ENCODE results near the gene NBAS.
"Not testable (repeated sequence)": the region's sequence is repeated elsewhere in the genome, so short reads cannot be mapped to it uniquely, and the experiment has no call there.

Gene NBAS

GRCh38 chr2:15323227-15323626 lies 237.9 kb downstream of the NBAS start:
- DNase-seq, result no peak
- TF ChIP-seq GATA1 (IDR thresholded peaks at IDR 0.05; ENCODE audit: low read depth, low read length), result no peak
- no peak for TF ChIP-seq POLR2A (IDR thresholded peaks at IDR 0.05; ENCODE audit: low read length)

- DNase-seq, result not testable (repeated sequence)
These were observed 239.7 kb downstream of the NBAS start for GRCh38 chr2:15321481-15321880.

GRCh38 chr2:15316370-15316814 lies 244.7 kb downstream of the NBAS start:
- TF ChIP-seq GATA1 (IDR thresholded peaks at IDR 0.05; ENCODE audit: low read depth, low read length) (no peak), POLR2A (IDR thresholded peaks at IDR 0.05; ENCODE audit: low read length) (no peak)
- no peak for DNase-seq

- no peak for TF ChIP-seq GATA1 (IDR thresholded peaks at IDR 0.05; ENCODE audit: low read depth, low read length)
- TF ChIP-seq POLR2A (IDR thresholded peaks at IDR 0.05; ENCODE audit: low read length), result no peak
- DNase-seq, result no peak
These were observed 245.7 kb downstream of the NBAS start for GRCh38 chr2:15315411-15315810.

GRCh38 chr2:15313657-15314056 lies 247.5 kb downstream of the NBAS start:
- DNase-seq, result no peak
- TF ChIP-seq GATA1 (IDR thresholded peaks at IDR 0.05; ENCODE audit: low read depth, low read length), result no peak
- TF ChIP-seq POLR2A (IDR thresholded peaks at IDR 0.05; ENCODE audit: low read length), result no peak

GRCh38 chr2:15311926-15312325 lies 249.2 kb downstream of the NBAS start:
- TF ChIP-seq POLR2A (IDR thresholded peaks at IDR 0.05; ENCODE audit: low read length), result no peak
- TF ChIP-seq GATA1 (IDR thresholded peaks at IDR 0.05; ENCODE audit: low read depth, low read length), result no peak
- peak in 1 of 2 experiments; percentile 10 for DNase-seq

- no peak for TF ChIP-seq GATA1 (IDR thresholded peaks at IDR 0.05; ENCODE audit: low read depth, low read length)
- TF ChIP-seq POLR2A (IDR thresholded peaks at IDR 0.05; ENCODE audit: low read length), result no peak
- peak; percentile 10 to 22 for DNase-seq
These were observed 249.8 kb downstream of the NBAS start for GRCh38 chr2:15311201-15311907.

GRCh38 chr2:15307526-15307925 lies 253.6 kb downstream of the NBAS start:
- no peak for DNase-seq
- no peak for TF ChIP-seq GATA1 (IDR thresholded peaks at IDR 0.05; ENCODE audit: low read depth, low read length)
- TF ChIP-seq POLR2A (IDR thresholded peaks at IDR 0.05; ENCODE audit: low read length), result no peak

- TF ChIP-seq GATA1 (IDR thresholded peaks at IDR 0.05; ENCODE audit: low read depth, low read length) (no peak), POLR2A (IDR thresholded peaks at IDR 0.05; ENCODE audit: low read length) (no peak)
- no peak for DNase-seq
These were observed 254.4 kb downstream of the NBAS start for GRCh38 chr2:15306706-15307105.

- TF ChIP-seq POLR2A (IDR thresholded peaks at IDR 0.05; ENCODE audit: low read length), result no peak
- peak; percentile 39 to 54 for DNase-seq
These were observed 257.3 kb downstream of the NBAS start for GRCh38 chr2:15303874-15304273.

- TF ChIP-seq GATA1 (IDR thresholded peaks at IDR 0.05; ENCODE audit: low read depth, low read length), result no peak
- no peak for TF ChIP-seq POLR2A (IDR thresholded peaks at IDR 0.05; ENCODE audit: low read length)
- peak; percentile 22 to 40 for DNase-seq
These were observed 259.0 kb downstream of the NBAS start for GRCh38 chr2:15302154-15302553.

- TF ChIP-seq POLR2A (IDR thresholded peaks at IDR 0.05; ENCODE audit: low read length) (no peak), GATA1 (IDR thresholded peaks at IDR 0.05; ENCODE audit: low read depth, low read length) (no peak)
- DNase-seq, result no peak
These were observed 260.2 kb downstream of the NBAS start for GRCh38 chr2:15300624-15301573.

GRCh38 chr2:15299904-15300520 lies 261.1 kb downstream of the NBAS start:
- TF ChIP-seq GATA1 (IDR thresholded peaks at IDR 0.05; ENCODE audit: low read depth, low read length), result no peak
- no peak for DNase-seq

GRCh38 chr2:15298770-15299169 lies 262.4 kb downstream of the NBAS start:
- no peak for DNase-seq

More at GRCh38 chr2:15298770-15299169, 262.4 kb downstream of the NBAS start:
- TF ChIP-seq POLR2A (IDR thresholded peaks at IDR 0.05; ENCODE audit: low read length) (no peak), GATA1 (IDR thresholded peaks at IDR 0.05; ENCODE audit: low read depth, low read length) (no peak)
